Esophagus squamous epithelium (tissue), 4 donors: ENCODE results near the gene ITGB5.

Experiments used
- POLR2A ChIP-seq, 4 donors: fragments of 450-650 bp; IDR thresholded peaks; one replicate each; pipeline ENCODE4 v1.6.1; 2017; ENCODE audit warnings: antibody characterized with exemption in 4 of 4, mild to moderate bottlenecking in 4 of 4, moderate library complexity in 3 of 4
- TF ChIP-seq, protein P1 (sequence below), 6 experiments: fragments of 450-650 bp in 4 of 6; fragments of 200-600 bp in 2 of 6; sonication (generic) in 2 of 6; IDR thresholded peaks; one replicate each; pipeline ENCODE4 v1.5.1; 2016 to 2019; ENCODE audit warnings: antibody characterized with exemption in 6 of 6, mild to moderate bottlenecking in 4 of 6, moderate library complexity in 4 of 6

DNA sequence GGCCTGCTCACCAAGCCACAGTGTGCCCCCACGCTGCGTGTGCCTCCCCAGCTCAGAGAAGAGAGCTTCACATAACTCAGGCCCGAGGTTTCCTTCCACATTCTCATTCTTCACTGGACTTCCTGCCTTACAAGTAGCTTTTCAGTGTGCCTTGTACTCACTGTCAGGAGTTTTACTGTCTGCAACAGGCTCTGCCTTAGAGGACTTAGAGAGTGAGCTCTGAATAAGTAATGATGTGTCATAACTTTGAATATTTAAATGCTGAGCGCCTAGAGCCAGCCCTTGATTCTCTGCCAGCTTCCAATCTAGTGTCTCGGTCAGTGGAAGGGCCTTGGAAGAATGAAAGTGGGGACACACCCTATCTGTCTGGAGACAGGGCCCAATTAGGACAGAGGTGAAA lies 41.8 kb downstream of the ITGB5 start:
- TF ChIP-seq, protein P1, sequence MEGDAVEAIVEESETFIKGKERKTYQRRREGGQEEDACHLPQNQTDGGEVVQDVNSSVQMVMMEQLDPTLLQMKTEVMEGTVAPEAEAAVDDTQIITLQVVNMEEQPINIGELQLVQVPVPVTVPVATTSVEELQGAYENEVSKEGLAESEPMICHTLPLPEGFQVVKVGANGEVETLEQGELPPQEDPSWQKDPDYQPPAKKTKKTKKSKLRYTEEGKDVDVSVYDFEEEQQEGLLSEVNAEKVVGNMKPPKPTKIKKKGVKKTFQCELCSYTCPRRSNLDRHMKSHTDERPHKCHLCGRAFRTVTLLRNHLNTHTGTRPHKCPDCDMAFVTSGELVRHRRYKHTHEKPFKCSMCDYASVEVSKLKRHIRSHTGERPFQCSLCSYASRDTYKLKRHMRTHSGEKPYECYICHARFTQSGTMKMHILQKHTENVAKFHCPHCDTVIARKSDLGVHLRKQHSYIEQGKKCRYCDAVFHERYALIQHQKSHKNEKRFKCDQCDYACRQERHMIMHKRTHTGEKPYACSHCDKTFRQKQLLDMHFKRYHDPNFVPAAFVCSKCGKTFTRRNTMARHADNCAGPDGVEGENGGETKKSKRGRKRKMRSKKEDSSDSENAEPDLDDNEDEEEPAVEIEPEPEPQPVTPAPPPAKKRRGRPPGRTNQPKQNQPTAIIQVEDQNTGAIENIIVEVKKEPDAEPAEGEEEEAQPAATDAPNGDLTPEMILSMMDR (IDR thresholded peaks at IDR 0.05): no peak
- TF ChIP-seq POLR2A (IDR thresholded peaks at IDR 0.05): no peak
